Uterus (tissue), 4 donors: ENCODE results near the gene DDR2. TPM values are rescaled to one million over a fixed set of nuclear protein-coding genes. Genes with fewer than 3 reads are reported as not detected.
"Not testable (repeated sequence)": the region's sequence is repeated elsewhere in the genome, so short reads cannot be mapped to it uniquely, and the experiment has no call there.

Source experiments
- DNase-seq, 2 donors: peaks; one replicate each; pipeline ENCODE4 v3.0.0-alpha.2; 2019 to 2020
- H3K27ac ChIP-seq, 2 donors: fragments of 200-600 bp; sonication (generic); 1 replicate in 1 of 2; 2 replicates in 1 of 2; pipeline ENCODE4 v1.5.1; 2016 to 2018
- H3K27me3 ChIP-seq, 2 donors: fragments of 200-600 bp; sonication (generic); one replicate each; pipeline ENCODE4 v1.5.1; 2018 to 2019; ENCODE audit warnings: control low read depth in 1 of 2
- H3K36me3 ChIP-seq, 2 donors: fragments of 200-600 bp; sonication (generic); one replicate each; pipeline ENCODE4 v1.5.1; 2019; ENCODE audit warnings: control low read depth in 1 of 2
- H3K4me1 ChIP-seq, 2 donors: fragments of 200-600 bp; sonication (generic); one replicate each; pipeline ENCODE4 v1.5.1; 2018 to 2019; ENCODE audit warnings: control low read depth in 1 of 2
- H3K4me3 ChIP-seq, 2 donors: fragments of 200-600 bp; sonication (generic); 1 replicate in 1 of 2; 2 replicates in 1 of 2; pipeline ENCODE4 v1.5.1; 2018 to 2019; ENCODE audit warnings: mild to moderate bottlenecking in 1 of 2
- H3K9me3 ChIP-seq, 2 donors: fragments of 200-600 bp; sonication (generic); one replicate each; pipeline ENCODE4 v1.5.1; 2019; ENCODE audit warnings: control low read depth in 1 of 2
- POLR2A ChIP-seq, 2 donors: fragments of 450-650 bp; IDR thresholded peaks; one replicate each; pipeline ENCODE4 v1.6.1; 2016; ENCODE audit warnings: antibody characterized with exemption in 2 of 2, mild to moderate bottlenecking in 1 of 2, moderate library complexity in 1 of 2
- intact Hi-C: fragments of 100-400 bp; cut with DNase I; formaldehyde crosslinking; loops from one replicate; pipeline ENCODE4 v1.15.1; 2023; ENCODE audit warnings: low total_unique reads
- total RNA-seq, 4 donors: library from RNA; depleted of rRNA in 3 of 4; stranded (reverse); fragments of >200 nt in 3 of 4; gene quantifications; one replicate each; pipeline versions ENCODE4 v1.1.0 to v1.2.4, GENCODE V29; 2014 to 2023
- TF ChIP-seq, protein P1 (sequence below), 4 experiments: fragments of 200-600 bp in 2 of 4; fragments of 450-650 bp in 2 of 4; sonication (generic) in 2 of 4; IDR thresholded peaks; one replicate each; pipeline ENCODE4 v1.5.1; 2016 to 2019; ENCODE audit warnings: antibody characterized with exemption in 4 of 4, mild to moderate bottlenecking in 2 of 4, moderate library complexity in 1 of 4
- donor health status: DM: yes; HTN: yes; CAD: no.

Gene DDR2
- total RNA-seq, 4 donors from 2014 or later = 40.0 to 134 (median 74.7) TPM

GRCh38 chr1:162799995-162800830, 167.9 kb downstream of the DDR2 start:
- DNase-seq = peak; percentile 71 to 83
- TF ChIP-seq, protein P1, sequence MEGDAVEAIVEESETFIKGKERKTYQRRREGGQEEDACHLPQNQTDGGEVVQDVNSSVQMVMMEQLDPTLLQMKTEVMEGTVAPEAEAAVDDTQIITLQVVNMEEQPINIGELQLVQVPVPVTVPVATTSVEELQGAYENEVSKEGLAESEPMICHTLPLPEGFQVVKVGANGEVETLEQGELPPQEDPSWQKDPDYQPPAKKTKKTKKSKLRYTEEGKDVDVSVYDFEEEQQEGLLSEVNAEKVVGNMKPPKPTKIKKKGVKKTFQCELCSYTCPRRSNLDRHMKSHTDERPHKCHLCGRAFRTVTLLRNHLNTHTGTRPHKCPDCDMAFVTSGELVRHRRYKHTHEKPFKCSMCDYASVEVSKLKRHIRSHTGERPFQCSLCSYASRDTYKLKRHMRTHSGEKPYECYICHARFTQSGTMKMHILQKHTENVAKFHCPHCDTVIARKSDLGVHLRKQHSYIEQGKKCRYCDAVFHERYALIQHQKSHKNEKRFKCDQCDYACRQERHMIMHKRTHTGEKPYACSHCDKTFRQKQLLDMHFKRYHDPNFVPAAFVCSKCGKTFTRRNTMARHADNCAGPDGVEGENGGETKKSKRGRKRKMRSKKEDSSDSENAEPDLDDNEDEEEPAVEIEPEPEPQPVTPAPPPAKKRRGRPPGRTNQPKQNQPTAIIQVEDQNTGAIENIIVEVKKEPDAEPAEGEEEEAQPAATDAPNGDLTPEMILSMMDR (IDR thresholded peaks at IDR 0.05) = peak in 3 of 4 experiments; percentile 50 to 82 (median 54)
- H3K36me3 ChIP-seq, H3K4me3 ChIP-seq, H3K27ac ChIP-seq, H3K4me1 ChIP-seq, H3K27me3 ChIP-seq, H3K9me3 ChIP-seq: not testable (repeated sequence)
- intact Hi-C loops = loop anchor here (5.0 kb wide), 1 partner anchor 188 kb away; no protein-coding TSS in a partner anchor

- H3K27ac ChIP-seq, H3K36me3 ChIP-seq, DNase-seq, H3K4me1 ChIP-seq, H3K27me3 ChIP-seq, H3K9me3 ChIP-seq, H3K4me3 ChIP-seq, intact Hi-C loops: not testable (repeated sequence)
Observed at GRCh38 chr1:162807503-162807902, 175.2 kb downstream of the DDR2 start.

GRCh38 chr1:162812357-162812756, 180.1 kb downstream of the DDR2 start:
- H3K9me3 ChIP-seq, DNase-seq, H3K4me3 ChIP-seq, H3K27ac ChIP-seq, H3K4me1 ChIP-seq, H3K36me3 ChIP-seq, H3K27me3 ChIP-seq, intact Hi-C loops: not testable (repeated sequence)

- intact Hi-C loops, H3K9me3 ChIP-seq, H3K27ac ChIP-seq, H3K36me3 ChIP-seq, H3K27me3 ChIP-seq, DNase-seq, H3K4me1 ChIP-seq, H3K4me3 ChIP-seq: not testable (repeated sequence)
Observed at GRCh38 chr1:162818136-162818535, 185.9 kb downstream of the DDR2 start.

DNA sequence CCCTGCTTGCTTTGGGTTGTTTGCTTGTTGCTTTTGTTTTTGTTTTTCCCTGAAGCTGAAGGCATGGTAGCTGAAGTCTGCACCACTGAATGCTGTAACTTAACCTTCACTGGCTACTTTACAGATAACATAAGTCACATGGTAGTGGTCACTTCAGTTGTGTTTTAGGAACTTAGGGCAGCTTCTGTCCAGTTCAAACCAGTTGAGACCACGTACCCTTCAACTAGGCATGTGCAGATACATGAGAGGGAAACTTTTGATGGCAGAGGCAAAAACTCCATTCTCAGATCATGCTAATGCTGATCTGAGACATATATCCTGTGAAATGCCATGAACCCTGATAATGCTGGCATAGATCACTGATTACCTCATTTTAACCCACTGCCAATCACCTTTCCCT, 186.4 kb downstream of the DDR2 start:
- DNase-seq, intact Hi-C loops, H3K4me1 ChIP-seq, H3K27ac ChIP-seq, H3K4me3 ChIP-seq, H3K36me3 ChIP-seq, H3K9me3 ChIP-seq, H3K27me3 ChIP-seq: not testable (repeated sequence)

- H3K36me3 ChIP-seq = no peaks in the 10 kb centered on the region
- intact Hi-C loops = no loop called here
- no peaks in the 10 kb centered on the region for H3K27me3 ChIP-seq
- H3K4me1 ChIP-seq = no peaks in the 10 kb centered on the region
- H3K4me3 ChIP-seq = peak overlapping the region in 1 of 2 donors; percentile 24
- H3K27ac ChIP-seq = no peak overlapping the region
- H3K9me3 ChIP-seq = no peaks in the 10 kb centered on the region
- no peak for TF ChIP-seq POLR2A (IDR thresholded peaks at IDR 0.05)
- TF ChIP-seq, protein P1 (IDR thresholded peaks at IDR 0.05) = no peak
- no peak for DNase-seq
Observed at GRCh38 chr1:162822391-162823200, 190.3 kb downstream of the DDR2 start.

DNA sequence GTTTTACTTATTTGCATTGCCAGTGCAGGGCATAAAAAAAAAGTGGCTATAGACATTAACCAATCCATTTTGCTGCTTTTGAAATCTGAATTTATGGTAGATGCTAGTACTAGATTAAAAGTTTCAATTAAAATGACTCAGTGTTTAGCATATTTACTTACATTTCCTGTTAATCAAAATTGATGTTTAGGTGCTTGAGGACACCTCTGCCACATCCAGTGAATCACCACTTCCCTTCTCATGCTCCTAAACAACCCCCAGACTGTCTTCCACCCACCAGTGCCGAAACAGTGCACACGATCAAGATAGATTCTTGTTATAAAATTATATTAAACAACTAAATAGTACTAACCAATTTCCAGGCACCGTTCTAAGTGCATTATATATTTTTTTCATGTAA, 191.0 kb downstream of the DDR2 start:
- no peaks in the 10 kb centered on the region for H3K9me3 ChIP-seq
- no peak overlapping the region for H3K27ac ChIP-seq
- no peaks in the 10 kb centered on the region for H3K4me1 ChIP-seq
- H3K36me3 ChIP-seq = no peaks in the 10 kb centered on the region
- no peaks in the 10 kb centered on the region for H3K27me3 ChIP-seq
- intact Hi-C loops = no loop called here
- TF ChIP-seq, protein P1 (IDR thresholded peaks at IDR 0.05) = no peak
- H3K4me3 ChIP-seq = no peak overlapping the region
- DNase-seq = no peak
